GM12878 (cell line): ENCODE measurements around the gene TMPRSS2. TPM values are rescaled to one million over a fixed set of nuclear protein-coding genes. Genes with fewer than 3 reads are reported as not detected.

ENCODE experiments used
- ATAC-seq: fragments of 200-7000 bp; cut with Tn5 transposase; 3 replicates; pipeline ENCODE4 v1.9.1; 2020; ENCODE audit warnings: mild to moderate bottlenecking, moderate library complexity
- BruUV-seq: library from RNA; stranded (reverse); fragments of 400-500 nt; replicated peaks from 2 replicates; lab custom pipeline; 2021; lab: Mats Ljungman, UMichigan
- CTCF ChIA-PET: fragments of 300-600 bp; sonication (Branson Sonifier 250); formaldehyde crosslinking; extraction: SDS; loops from one replicate; lab custom pipeline; 2021; ENCODE audit warnings: inconsistent platforms; lab: Yijun Ruan, JAX
- POLR2A ChIA-PET: fragments of 350-600 bp; formaldehyde crosslinking; extraction: SDS; loops from one replicate; lab custom pipeline; 2021; ENCODE audit warnings: inconsistent platforms; lab: Charles Lee
- RAD21 ChIA-PET: fragments of 300-600 bp; sonication (Branson Sonifier 250); formaldehyde crosslinking; loops from one replicate; lab custom pipeline; 2023; ENCODE audit warnings: antibody characterized with exemption; ENCODE audit not compliant: unreplicated experiment; lab: Charles Lee
- SMC1A ChIA-PET: fragments of 300-600 bp; sonication (Branson Sonifier 250); formaldehyde crosslinking; loops from one replicate; lab custom pipeline; 2023; ENCODE audit not compliant: unreplicated experiment, uncharacterized antibody; lab: Charles Lee
- DNase-seq: peaks from one replicate; pipeline ENCODE4 v3.0.0-alpha.2; 2011; ENCODE audit warnings: low read depth, low spot score
- FAIRE-seq: peaks from 3 replicates; lab custom pipeline; 2011; peaks lifted over from hg19 to GRCh38; lab: Jason Lieb, UNC
- H2AFZ ChIP-seq: 2 replicates; pipeline ENCODE4 v1.6.0; 2011; ENCODE audit warnings: low read depth, low read length, control low read depth; ENCODE audit not compliant: control insufficient read depth
- H3K27ac ChIP-seq: 2 replicates; pipeline ENCODE4 v1.5.1; 2011; ENCODE audit warnings: control low read depth; ENCODE audit not compliant: control insufficient read depth, insufficient read depth
- H3K27me3 ChIP-seq, 2 experiments: replicated peaks in 1 of 2; 2 replicates each; pipeline versions ENCODE4 v1.6.0 to v1.6.1; 2011; ENCODE audit warnings: low read length in 1 of 2; ENCODE audit not compliant: control insufficient read depth in 2 of 2, insufficient read depth in 2 of 2
- H3K36me3 ChIP-seq, 2 experiments: 2 replicates each; pipeline ENCODE4 v1.5.1; 2011; ENCODE audit warnings: low read length in 1 of 2; ENCODE audit not compliant: control insufficient read depth in 2 of 2, insufficient read depth in 2 of 2
- H3K4me1 ChIP-seq: 2 replicates; pipeline ENCODE4 v1.6.1; 2011; ENCODE audit warnings: mild to moderate bottlenecking, low read length, moderate library complexity, mixed read lengths; ENCODE audit not compliant: control insufficient read depth, insufficient read depth
- H3K4me2 ChIP-seq: 2 replicates; pipeline ENCODE4 v1.6.0; 2011; ENCODE audit warnings: control low read depth; ENCODE audit not compliant: control insufficient read depth, insufficient read depth
- H3K4me3 ChIP-seq: fragments of 200-600 bp; sonication (generic); 2 replicates; pipeline ENCODE4 v1.5.1; 2016
- H3K79me2 ChIP-seq: 2 replicates; pipeline ENCODE4 v1.6.0; 2011; ENCODE audit warnings: low read length; ENCODE audit not compliant: control insufficient read depth, insufficient read depth
- H3K9ac ChIP-seq: 2 replicates; pipeline ENCODE4 v1.8.0; 2011; ENCODE audit warnings: low read length, control low read depth, mixed read lengths; ENCODE audit not compliant: control insufficient read depth, insufficient read depth
- H3K9me3 ChIP-seq: replicated peaks from 3 replicates; pipeline ENCODE4 v1.5.1; 2011; ENCODE audit warnings: mild to moderate bottlenecking, low read length; ENCODE audit not compliant: control insufficient read depth, insufficient read depth
- H4K20me1 ChIP-seq: 2 replicates; pipeline ENCODE4 v1.6.0; 2011; ENCODE audit not compliant: control insufficient read depth, insufficient read depth
- ASH2L ChIP-seq: fragments of 300-600, 200-600 bp; sonication (generic); IDR thresholded peaks from 2 replicates; pipeline ENCODE4 v1.6.1; 2017; ENCODE audit warnings: low read depth, mild to moderate bottlenecking, borderline replicate concordance
- BACH1 ChIP-seq: fragments of 450-650 bp; IDR thresholded peaks from 2 replicates; pipeline ENCODE4 v1.6.1; 2017; ENCODE audit warnings: mild to moderate bottlenecking, borderline replicate concordance
- BCL3 ChIP-seq: IDR thresholded peaks from 2 replicates; pipeline ENCODE4 v1.6.1; 2011; ENCODE audit warnings: borderline replicate concordance, low read depth, mild to moderate bottlenecking, moderate library complexity, low read length; ENCODE audit not compliant: insufficient read depth, poor library complexity, severe bottlenecking
- CUX1 ChIP-seq: IDR thresholded peaks from 2 replicates; pipeline ENCODE4 v1.6.1; 2012; ENCODE audit warnings: improper control_type of control experiment, low read depth, low read length; ENCODE audit not compliant: insufficient replicate concordance
- EED ChIP-seq: sonication (generic); IDR thresholded peaks from 2 replicates; pipeline ENCODE4 v1.6.1; 2016; ENCODE audit warnings: antibody characterized with exemption, low read depth
- FOXK2 ChIP-seq: fragments of 450-650 bp; IDR thresholded peaks from 2 replicates; pipeline ENCODE4 v1.6.1; 2017; ENCODE audit warnings: mild to moderate bottlenecking, moderate library complexity
- IKZF1 ChIP-seq: fragments of 450-650 bp; conservative IDR thresholded peaks from 2 replicates; pipeline ENCODE4 v1.6.1; 2017; ENCODE audit warnings: antibody characterized with exemption, mild to moderate bottlenecking
- PML ChIP-seq: IDR thresholded peaks from 2 replicates; pipeline ENCODE4 v1.6.1; 2012; ENCODE audit warnings: low read length, inconsistent platforms
- POLR2A ChIP-seq: IDR thresholded peaks from 2 replicates; pipeline ENCODE4 v1.6.1; 2011; ENCODE audit warnings: low read depth, mild to moderate bottlenecking, low read length
- RAD21 ChIP-seq: IDR thresholded peaks from 2 replicates; pipeline ENCODE4 v1.6.1; 2011; ENCODE audit warnings: mild to moderate bottlenecking, low read depth, low read length, moderate library complexity; ENCODE audit not compliant: insufficient read depth
- SMAD5 ChIP-seq: IDR thresholded peaks from 2 replicates; pipeline ENCODE4 v1.6.1; 2016; ENCODE audit warnings: antibody characterized with exemption, low read depth
- SUPT20H ChIP-seq: IDR thresholded peaks from 2 replicates; pipeline ENCODE4 v1.6.1; 2011; ENCODE audit warnings: low read depth, mild to moderate bottlenecking, low read length, moderate library complexity, borderline replicate concordance; ENCODE audit not compliant: control insufficient read depth
- ZBTB33 ChIP-seq: fragments of 450-650 bp; IDR thresholded peaks from 2 replicates; pipeline ENCODE4 v1.6.1; 2017; ENCODE audit warnings: mild to moderate bottlenecking
- ZNF384 ChIP-seq: IDR thresholded peaks from 2 replicates; pipeline ENCODE4 v1.6.1; 2012; ENCODE audit warnings: low read depth, mild to moderate bottlenecking, low read length, improper control_type of control experiment, borderline replicate concordance
- WGBS: methylation state at CpG from one replicate; pipeline ENCODE4 v1.1.6; 2016; ENCODE audit warnings: low lambda C conversion rate; ENCODE audit not compliant: insufficient replicate concordance, insufficient coverage; ENCODE audit errors: missing lambda C conversion rate; 5-methylcytosine and 5-hydroxymethylcytosine counted together
- in situ Hi-C: fragments of 300-500 bp; cut with MboI; formaldehyde crosslinking; loops from 9 replicates; pipeline ENCODE4 v1.14.3; 2018; ENCODE audit warnings: mixed read lengths
- intact Hi-C: fragments of 100-400 bp; cut with micrococcal nuclease; formaldehyde crosslinking; loops from one replicate; pipeline ENCODE4 v1.14.2; 2022; ENCODE audit not compliant: unreplicated experiment
- polyA plus RNA-seq, 11 experiments: library from polyadenylated mRNA; depleted of rRNA in 4 of 11; unstranded in 6 of 11; stranded (reverse) in 5 of 11; fragments of >200 nt; fragmentation: Nextera tagmentation in 4 of 11; fragmentation: Illumina TruSeq in 1 of 11; extraction: Ambion mirVana in 4 of 11; extraction: Trizol in 1 of 11; gene quantifications; 1 replicate in 1 of 11; 2 replicates in 10 of 11; pipeline versions ENCODE4 v1.2.1 to v1.2.3, GENCODE V29; 2011 to 2016; ENCODE audit warnings: inconsistent platforms in 2 of 11, missing spikeins in 2 of 11, low read depth in 1 of 11
- total RNA-seq, 4 experiments: library from RNA; depleted of rRNA in 3 of 4; stranded (reverse); fragments of >200 nt in 3 of 4; fragmentation: Illumina TruSeq in 1 of 4; extraction: Trizol in 1 of 4; gene quantifications; 2 replicates each; pipeline versions ENCODE4 v1.2.1 to v1.2.3, GENCODE V29; 2013 to 2021

Gene TMPRSS2
- total and polyA plus RNA-seq, 10 of the 15 experiments (the other 5 are each of a cell fraction or from before 2014, with no cell fraction given), result 0.19 to 0.26 TPM; not detected in 8

- Histone ChIP-seq H3K9me3 (no peaks in the 10 kb centered on the region; the same call in 2 of the 3 replicates), H3K9ac (no peak overlapping the region), H4K20me1 (peaks cover 15% of the 10 kb centered on the region), H3K27ac (no peak overlapping the region), H3K79me2 (no peaks in the 10 kb centered on the region), H3K4me2 (no peak overlapping the region), H2AFZ (no peak overlapping the region), H3K27me3 (no peaks in the 10 kb centered on the region), H3K4me1 (no peaks in the 10 kb centered on the region), H3K36me3 (peaks cover 20 to 34% of the 10 kb centered on the region in 2 experiments), H3K4me3 (no peak overlapping the region)
- BruUV-seq, result no TSS peak
- DNase-seq, result no peak
- ChIA-PET CTCF (interaction anchor here (0.7 to 3.1 kb wide), 6 partner anchors 10 to 179 kb away, joined by 3 to 47 read pairs (median 6); no protein-coding TSS in a partner anchor), SMC1A (interaction anchor here (1.1 to 1.4 kb wide), 2 partner anchors 90 to 177 kb away, joined by 3 to 18 read pairs; no protein-coding TSS in a partner anchor), RAD21 (interaction anchor here (1.4 to 3.4 kb wide), 2 partner anchors 91 to 176 kb away, joined by 4 to 26 read pairs; no protein-coding TSS in a partner anchor), POLR2A (no interaction called here)
- FAIRE-seq, result no peak
- peak; percentile 39 for ATAC-seq
- intact Hi-C loops (loop anchor here (1.0 kb wide), 1 partner anchor 177 kb away; no protein-coding TSS in a partner anchor), in situ Hi-C loops (loop anchor here (5.0 kb wide), 1 partner anchor 173 kb away; no protein-coding TSS in a partner anchor)
- WGBS, result 82% methylated on average over 9 of the region's 9 CpGs
- TF ChIP-seq ZNF384, result no peak
- peak; percentile 62 for TF ChIP-seq BCL3
- TF ChIP-seq BACH1, result 0 out of 2 replicates have a peak, but pooled peaks have one; percentile 5
- TF ChIP-seq EED, result no peak
- no peak for TF ChIP-seq ZBTB33
- no peak for TF ChIP-seq PML
- TF ChIP-seq RAD21, result no peak
- TF ChIP-seq SMAD5, result peak; percentile 42; the same call in 1 of the 2 replicates
- no peak for TF ChIP-seq SUPT20H
- TF ChIP-seq FOXK2, result no peak
- no peak for TF ChIP-seq IKZF1
- peak; percentile 79 for TF ChIP-seq POLR2A
- no peak for TF ChIP-seq ASH2L
- no peak for TF ChIP-seq CUX1
These were observed 47.9 kb downstream of the TMPRSS2 start for GRCh38 chr21:41459884-41460534.
